PC-9 (cell line): Measurements from ENCODE around the gene ADAMTS20. TPM values are rescaled to one million over a fixed set of nuclear protein-coding genes. Genes with fewer than 3 reads are reported as not detected.

Experiments
- BruUV-seq: library from RNA; stranded (reverse); fragments of 400-500 nt; replicated peaks from 2 replicates; lab custom pipeline; 2021; lab: Mats Ljungman, UMichigan
- CTCF ChIA-PET: fragments of 300-600 bp; sonication (Branson Sonifier 250); formaldehyde crosslinking; loops from one replicate; lab custom pipeline; 2022; ENCODE audit warnings: antibody characterized with exemption; lab: Charles Lee
- POLR2A ChIA-PET: fragments of 300-600 bp; sonication (Branson Sonifier 250); formaldehyde crosslinking; loops from one replicate; lab custom pipeline; 2022; ENCODE audit warnings: antibody characterized with exemption; ENCODE audit not compliant: unreplicated experiment; lab: Charles Lee
- DNase-seq, 2 experiments: peaks; one replicate each; pipeline versions ENCODE4 v3.0.0 to v3.0.0-alpha.2; 2015 to 2022; ENCODE audit warnings: mixed read lengths in 1 of 2
- H2AFZ ChIP-seq: fragments of 200-600 bp; sonication (generic); 2 replicates; pipeline ENCODE4 v1.8.1; 2017; ENCODE audit warnings: antibody characterized with exemption
- H3F3A ChIP-seq: fragments of 200-600 bp; sonication (generic); 2 replicates; pipeline ENCODE4 v1.8.1; 2017; ENCODE audit warnings: antibody characterized with exemption, mild to moderate bottlenecking, low read depth; ENCODE audit not compliant: insufficient read depth
- H3K27ac ChIP-seq: fragments of 200-600 bp; sonication (generic); 2 replicates; pipeline ENCODE4 v1.6.1; 2016; ENCODE audit warnings: mixed run types
- H3K27me3 ChIP-seq: fragments of 200-600 bp; sonication (generic); 2 replicates; pipeline ENCODE4 v1.6.1; 2016; ENCODE audit warnings: low read depth, mixed run types; ENCODE audit not compliant: insufficient read depth
- H3K36me3 ChIP-seq: fragments of 200-600 bp; sonication (generic); 2 replicates; pipeline ENCODE4 v1.6.1; 2016; ENCODE audit warnings: low read depth, mixed run types
- H3K4me1 ChIP-seq: fragments of 200-600 bp; sonication (generic); replicated peaks from 2 replicates; pipeline ENCODE4 v1.6.1; 2016; ENCODE audit warnings: mixed run types; ENCODE audit not compliant: insufficient read depth
- H3K4me2 ChIP-seq: fragments of 200-600 bp; sonication (generic); 2 replicates; pipeline ENCODE4 v1.6.1; 2017; ENCODE audit warnings: mixed run types
- H3K4me3 ChIP-seq: fragments of 200-600 bp; sonication (generic); 2 replicates; pipeline ENCODE4 v1.6.1; 2016; ENCODE audit warnings: mixed run types
- H3K79me2 ChIP-seq: fragments of 200-600 bp; sonication (generic); 2 replicates; pipeline ENCODE4 v1.6.1; 2017; ENCODE audit warnings: low read depth, mixed run types
- H3K9me2 ChIP-seq: fragments of 200-600 bp; sonication (generic); 2 replicates; pipeline ENCODE4 v1.8.1; 2017; ENCODE audit warnings: mild to moderate bottlenecking; ENCODE audit not compliant: insufficient read depth
- H3K9me3 ChIP-seq: fragments of 200-600 bp; sonication (generic); 2 replicates; pipeline ENCODE4 v1.8.1; 2016; ENCODE audit warnings: low read depth; ENCODE audit not compliant: insufficient read depth
- H4K20me1 ChIP-seq: fragments of 200-600 bp; sonication (generic); 2 replicates; pipeline ENCODE4 v1.8.1; 2017; ENCODE audit not compliant: insufficient read depth
- EZH2 ChIP-seq: fragments of 200-600 bp; sonication (generic); IDR thresholded peaks from 2 replicates; pipeline ENCODE4 v1.8.0; 2017; ENCODE audit warnings: antibody characterized with exemption, low read depth
- intact Hi-C: fragments of 100-400 bp; cut with micrococcal nuclease; formaldehyde crosslinking; loops from one replicate; pipeline ENCODE4 v1.10.0; 2022; ENCODE audit not compliant: unreplicated experiment
- total RNA-seq: library from RNA; stranded (reverse); gene quantifications from 2 replicates; pipeline ENCODE4 v1.2.3, GENCODE V29; 2021
- TF ChIP-seq, protein P1 (sequence below): fragments of 200-600 bp; sonication (generic); conservative IDR thresholded peaks from 2 replicates; pipeline ENCODE4 v1.6.1; 2017; ENCODE audit warnings: mixed run types, antibody characterized with exemption, mild to moderate bottlenecking, moderate library complexity

Gene ADAMTS20
- total RNA-seq, 1 experiment from 2014 or later = 1.0 TPM

DNA sequence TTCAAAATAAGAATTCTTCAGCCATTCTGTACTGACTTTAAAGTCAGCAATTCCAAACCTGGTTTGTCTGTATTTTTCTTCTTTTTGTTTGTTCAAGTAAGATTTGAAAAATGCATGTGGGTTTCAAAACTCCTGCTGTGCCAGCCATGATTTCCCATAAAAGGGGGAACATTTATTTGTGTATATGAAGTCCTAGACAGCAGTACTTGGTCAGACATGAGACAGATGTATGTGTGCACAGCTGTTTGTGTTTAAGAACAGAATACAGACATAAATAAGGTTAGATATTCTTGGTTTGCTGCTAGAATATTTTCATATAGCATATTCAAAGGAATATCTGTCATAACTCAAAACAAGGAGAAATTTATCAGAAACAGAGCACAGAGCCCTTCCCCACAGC, 236.0 kb downstream of the ADAMTS20 start:
- H4K20me1 ChIP-seq = no peaks in the 10 kb centered on the region
- H3K9me3 ChIP-seq = no peaks in the 10 kb centered on the region
- intact Hi-C loops = no loop called here
- no peak overlapping the region for H2AFZ ChIP-seq
- H3K4me1 ChIP-seq = no peaks in the 10 kb centered on the region
- no peak for DNase-seq
- H3K36me3 ChIP-seq = no peaks in the 10 kb centered on the region
- ChIA-PET CTCF (interaction anchor here (0.6 kb wide), 1 partner anchor 1657 kb away, joined by 4 read pairs; no protein-coding TSS in a partner anchor), POLR2A (no interaction called here)
- no TSS peak for BruUV-seq
- no peaks in the 10 kb centered on the region for H3K9me2 ChIP-seq
- H3K27ac ChIP-seq = no peak overlapping the region
- H3F3A ChIP-seq = no peaks in the 10 kb centered on the region
- no peaks in the 10 kb centered on the region for H3K27me3 ChIP-seq
- H3K4me2 ChIP-seq = no peak overlapping the region
- TF ChIP-seq EZH2 = no peak
- TF ChIP-seq, protein P1, sequence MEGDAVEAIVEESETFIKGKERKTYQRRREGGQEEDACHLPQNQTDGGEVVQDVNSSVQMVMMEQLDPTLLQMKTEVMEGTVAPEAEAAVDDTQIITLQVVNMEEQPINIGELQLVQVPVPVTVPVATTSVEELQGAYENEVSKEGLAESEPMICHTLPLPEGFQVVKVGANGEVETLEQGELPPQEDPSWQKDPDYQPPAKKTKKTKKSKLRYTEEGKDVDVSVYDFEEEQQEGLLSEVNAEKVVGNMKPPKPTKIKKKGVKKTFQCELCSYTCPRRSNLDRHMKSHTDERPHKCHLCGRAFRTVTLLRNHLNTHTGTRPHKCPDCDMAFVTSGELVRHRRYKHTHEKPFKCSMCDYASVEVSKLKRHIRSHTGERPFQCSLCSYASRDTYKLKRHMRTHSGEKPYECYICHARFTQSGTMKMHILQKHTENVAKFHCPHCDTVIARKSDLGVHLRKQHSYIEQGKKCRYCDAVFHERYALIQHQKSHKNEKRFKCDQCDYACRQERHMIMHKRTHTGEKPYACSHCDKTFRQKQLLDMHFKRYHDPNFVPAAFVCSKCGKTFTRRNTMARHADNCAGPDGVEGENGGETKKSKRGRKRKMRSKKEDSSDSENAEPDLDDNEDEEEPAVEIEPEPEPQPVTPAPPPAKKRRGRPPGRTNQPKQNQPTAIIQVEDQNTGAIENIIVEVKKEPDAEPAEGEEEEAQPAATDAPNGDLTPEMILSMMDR = no peak
- H3K79me2 ChIP-seq = no peaks in the 10 kb centered on the region
- no peak overlapping the region for H3K4me3 ChIP-seq

DNA sequence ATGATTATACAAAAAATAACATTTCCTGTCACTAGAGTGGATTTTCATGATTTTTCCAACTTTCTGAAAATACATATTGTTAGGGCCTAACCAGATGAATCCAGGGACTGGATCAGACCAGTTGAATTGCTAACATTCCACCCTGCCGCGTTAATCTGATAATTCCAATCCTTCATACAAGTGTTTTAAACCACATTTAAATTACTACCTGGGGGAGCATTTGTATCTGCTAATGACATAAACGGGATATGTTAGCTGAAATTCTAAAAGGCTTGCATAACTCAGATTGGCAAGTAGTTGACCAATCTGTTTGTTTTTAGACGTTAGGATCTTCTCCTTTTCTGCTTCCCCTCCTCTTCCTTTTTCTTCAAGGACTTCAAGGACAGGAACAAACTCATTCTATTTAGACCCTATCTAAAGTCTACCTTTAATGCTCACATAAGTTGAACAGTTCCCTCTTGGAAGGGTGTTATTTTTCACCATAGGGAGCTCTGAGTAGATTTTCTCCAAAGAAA, 239.0 kb downstream of the ADAMTS20 start:
- TF ChIP-seq EZH2 = no peak
- TF ChIP-seq, protein P1 = no peak
- H3K4me1 ChIP-seq = no peaks in the 10 kb centered on the region
- no peak overlapping the region for H3K4me3 ChIP-seq
- no peaks in the 10 kb centered on the region for H3F3A ChIP-seq
- ChIA-PET POLR2A (no interaction called here), CTCF (no interaction called here)
- H3K9me2 ChIP-seq = no peaks in the 10 kb centered on the region
- no peak for DNase-seq
- no peaks in the 10 kb centered on the region for H3K9me3 ChIP-seq
- no peak overlapping the region for H3K27ac ChIP-seq
- intact Hi-C loops = no loop called here
- no peak overlapping the region for H2AFZ ChIP-seq
- no TSS peak for BruUV-seq
- H3K27me3 ChIP-seq = no peaks in the 10 kb centered on the region
- no peaks in the 10 kb centered on the region for H3K36me3 ChIP-seq
- H3K4me2 ChIP-seq = no peak overlapping the region
- no peaks in the 10 kb centered on the region for H4K20me1 ChIP-seq
- H3K79me2 ChIP-seq = no peaks in the 10 kb centered on the region

DNA sequence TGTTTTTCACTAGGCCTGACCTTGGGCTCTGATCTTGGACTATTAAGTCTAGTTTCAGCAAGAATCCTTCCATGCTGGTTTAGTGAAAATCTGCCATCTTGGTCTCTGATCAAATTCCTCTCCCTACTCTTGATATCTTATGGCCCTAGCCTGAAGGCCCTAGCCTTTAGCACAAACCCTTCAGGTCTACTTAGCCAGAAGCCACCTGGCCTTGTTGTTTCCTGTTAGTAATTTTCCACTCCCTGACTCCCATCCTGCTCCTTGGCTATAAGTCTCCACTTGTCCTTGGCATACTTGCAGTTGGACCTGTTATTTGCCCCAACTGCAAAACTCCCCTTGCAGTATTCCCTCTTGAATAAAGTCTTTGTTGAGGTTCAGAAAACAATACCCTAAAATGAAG, 241.4 kb downstream of the ADAMTS20 start:
- intact Hi-C loops = no loop called here
- Histone ChIP-seq H3K9me2 (no peaks in the 10 kb centered on the region), H3K4me3 (no peak overlapping the region), H4K20me1 (no peaks in the 10 kb centered on the region), H3K9me3 (no peaks in the 10 kb centered on the region; the same call in 1 of the 2 replicates), H3K4me2 (no peak overlapping the region), H3K36me3 (no peaks in the 10 kb centered on the region), H3K27me3 (no peaks in the 10 kb centered on the region), H3F3A (peaks cover 8% of the 10 kb centered on the region; the same call in 1 of the 2 replicates), H2AFZ (peak overlapping the region; percentile 56; the same call in 1 of the 2 replicates), H3K4me1 (peaks cover 8% of the 10 kb centered on the region; the same call in 1 of the 2 replicates), H3K79me2 (no peaks in the 10 kb centered on the region), H3K27ac (no peak overlapping the region)
- TF ChIP-seq, protein P1 = no peak
- BruUV-seq = no TSS peak
- CTCF ChIA-PET = no interaction called here
- no peak for DNase-seq
- POLR2A ChIA-PET = no interaction called here
